Neural cell (in vitro differentiated cells): ENCODE measurements around the gene TLL1.

Experiments used
- EP300 ChIP-seq: fragments of 450-650 bp; conservative IDR thresholded peaks from 2 replicates; pipeline ENCODE4 v1.6.1; 2014; ENCODE audit warnings: antibody characterized with exemption, mild to moderate bottlenecking, moderate library complexity; ENCODE audit not compliant: poor library complexity, severe bottlenecking
- MXI1 ChIP-seq: fragments of 450-650 bp; conservative IDR thresholded peaks from 2 replicates; pipeline ENCODE4 v1.6.1; 2014; ENCODE audit warnings: antibody characterized with exemption, mild to moderate bottlenecking; ENCODE audit not compliant: poor library complexity, severe bottlenecking
- TF ChIP-seq, protein P1 (sequence below): fragments of 450-650 bp; IDR thresholded peaks from 2 replicates; pipeline ENCODE4 v1.5.1; 2014; ENCODE audit warnings: antibody characterized with exemption, mild to moderate bottlenecking, moderate library complexity; ENCODE audit not compliant: poor library complexity, severe bottlenecking

DNA sequence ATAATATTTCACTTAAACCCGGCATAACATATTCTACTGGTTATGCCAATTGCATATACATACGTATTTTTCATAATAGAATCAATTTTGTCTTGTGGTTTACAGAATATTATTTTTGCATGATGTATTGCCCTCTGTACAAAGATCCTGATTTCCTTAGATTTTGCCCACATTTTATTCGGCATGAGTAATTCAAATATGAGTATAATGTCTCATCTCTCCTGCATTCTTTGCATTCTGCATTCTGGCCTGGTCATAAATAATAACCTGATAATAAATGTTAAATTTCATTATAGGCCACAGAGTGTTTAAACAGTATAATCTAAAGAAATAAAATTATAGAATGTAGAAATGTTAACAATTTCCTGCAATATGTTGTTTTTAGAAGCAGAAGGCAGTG lies 205.3 kb downstream of the TLL1 start:
- TF ChIP-seq, protein P1, sequence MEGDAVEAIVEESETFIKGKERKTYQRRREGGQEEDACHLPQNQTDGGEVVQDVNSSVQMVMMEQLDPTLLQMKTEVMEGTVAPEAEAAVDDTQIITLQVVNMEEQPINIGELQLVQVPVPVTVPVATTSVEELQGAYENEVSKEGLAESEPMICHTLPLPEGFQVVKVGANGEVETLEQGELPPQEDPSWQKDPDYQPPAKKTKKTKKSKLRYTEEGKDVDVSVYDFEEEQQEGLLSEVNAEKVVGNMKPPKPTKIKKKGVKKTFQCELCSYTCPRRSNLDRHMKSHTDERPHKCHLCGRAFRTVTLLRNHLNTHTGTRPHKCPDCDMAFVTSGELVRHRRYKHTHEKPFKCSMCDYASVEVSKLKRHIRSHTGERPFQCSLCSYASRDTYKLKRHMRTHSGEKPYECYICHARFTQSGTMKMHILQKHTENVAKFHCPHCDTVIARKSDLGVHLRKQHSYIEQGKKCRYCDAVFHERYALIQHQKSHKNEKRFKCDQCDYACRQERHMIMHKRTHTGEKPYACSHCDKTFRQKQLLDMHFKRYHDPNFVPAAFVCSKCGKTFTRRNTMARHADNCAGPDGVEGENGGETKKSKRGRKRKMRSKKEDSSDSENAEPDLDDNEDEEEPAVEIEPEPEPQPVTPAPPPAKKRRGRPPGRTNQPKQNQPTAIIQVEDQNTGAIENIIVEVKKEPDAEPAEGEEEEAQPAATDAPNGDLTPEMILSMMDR = no peak
- no peak for TF ChIP-seq EP300
- no peak for TF ChIP-seq MXI1
